HCT116 (cell line): ENCODE data around the gene OR4X1. TPM values are rescaled to one million over a fixed set of nuclear protein-coding genes. Genes with fewer than 3 reads are reported as not detected.
"Not testable (repeated sequence)": the region's sequence is repeated elsewhere in the genome, so short reads cannot be mapped to it uniquely, and the experiment has no call there.

ENCODE experiments used
- ATAC-seq: fragments of 200-7000 bp; cut with Tn5 transposase; 2 replicates; pipeline ENCODE4 v1.9.1; 2020; ENCODE audit warnings: mild to moderate bottlenecking, moderate library complexity
- BruUV-seq: library from RNA; stranded (reverse); fragments of 400-500 nt; replicated peaks from 2 replicates; lab custom pipeline; 2021; lab: Mats Ljungman, UMichigan
- CTCF ChIA-PET: fragments of 300-600 bp; sonication (Branson Sonifier 250); formaldehyde crosslinking; loops from one replicate; lab custom pipeline; 2021; ENCODE audit warnings: antibody characterized with exemption; lab: Charles Lee
- POLR2A ChIA-PET: fragments of 300-600, 350-600 bp; sonication (Branson Sonifier 250); formaldehyde crosslinking; loops from one replicate; lab custom pipeline; 2021; ENCODE audit warnings: antibody characterized with exemption; lab: Charles Lee
- RAD21 ChIA-PET, 2 experiments: fragments of 300-600 bp; sonication (Branson Sonifier 250); formaldehyde crosslinking; loops; one replicate each; lab custom pipeline; 2023; ENCODE audit warnings: low total read pairs in 2 of 2; ENCODE audit not compliant: uncharacterized antibody in 2 of 2, unreplicated experiment in 2 of 2, low non-redundant PET in 1 of 2; lab: Charles Lee
- DNase-seq: peaks from one replicate; pipeline ENCODE4 v3.0.0-alpha.2; 2010; ENCODE audit warnings: low read depth, low spot score
- H2AFZ ChIP-seq: fragments of 200-600 bp; shearing (Covaris generic), sonication (generic); 2 replicates; pipeline ENCODE4 v1.6.1; 2017; ENCODE audit warnings: low read depth, mixed run types, mixed read lengths, antibody characterized with exemption, low read length; ENCODE audit not compliant: poor library complexity, severe bottlenecking
- H3K27ac ChIP-seq: 2 replicates; pipeline ENCODE4 v1.5.1; 2012; ENCODE audit warnings: low read depth, low read length
- H3K27me3 ChIP-seq: fragments of 200-600 bp; sonication (generic); 2 replicates; pipeline ENCODE4 v1.6.1; 2016; ENCODE audit warnings: mixed run types, low read length, mixed read lengths; ENCODE audit not compliant: insufficient read depth
- H3K36me3 ChIP-seq, 2 experiments: fragments of 200-500 bp in 1 of 2; fragments of 200-600 bp in 1 of 2; sonication (Bioruptor generic) in 1 of 2; sonication (generic) in 1 of 2; 2 replicates each; pipeline versions ENCODE4 v1.5.1 to v1.6.1; 2014 to 2016; ENCODE audit warnings: low read length in 2 of 2, inconsistent platforms in 1 of 2, mixed read lengths in 1 of 2, mixed run types in 1 of 2; ENCODE audit not compliant: insufficient read depth in 2 of 2, control insufficient read depth in 1 of 2
- H3K4me1 ChIP-seq, 2 experiments: fragments of 200-600 bp in 1 of 2; sonication (generic) in 1 of 2; 2 replicates each; pipeline versions ENCODE4 v1.5.1 to v1.6.1; 2012 to 2017; ENCODE audit warnings: low read length in 2 of 2, inconsistent platforms in 1 of 2, mild to moderate bottlenecking in 1 of 2, mixed read lengths in 1 of 2, mixed run types in 1 of 2, moderate library complexity in 1 of 2; ENCODE audit not compliant: insufficient read depth in 2 of 2, control insufficient read depth in 1 of 2
- H3K4me2 ChIP-seq: fragments of 200-600 bp; sonication (generic); 2 replicates; pipeline ENCODE4 v1.6.1; 2017; ENCODE audit warnings: mixed run types, low read length, mixed read lengths
- H3K4me3 ChIP-seq, 2 experiments: fragments of 200-600 bp in 1 of 2; sonication (generic) in 1 of 2; replicated peaks in 1 of 2; 2 replicates each; pipeline ENCODE4 v1.5.1; 2011 to 2016; ENCODE audit warnings: low read length in 2 of 2, control low read depth in 1 of 2, low read depth in 1 of 2, mild to moderate bottlenecking in 1 of 2, mixed read lengths in 1 of 2, mixed run types in 1 of 2
- H3K79me2 ChIP-seq: fragments of 200-600 bp; sonication (generic); 2 replicates; pipeline ENCODE4 v1.6.1; 2017; ENCODE audit warnings: mild to moderate bottlenecking, mixed run types, low read length, moderate library complexity, mixed read lengths; ENCODE audit not compliant: insufficient read depth
- H3K9ac ChIP-seq: fragments of 200-600 bp; sonication (generic); 2 replicates; pipeline ENCODE4 v1.6.1; 2016; ENCODE audit warnings: low read length, mixed read lengths
- H3K9me2 ChIP-seq: fragments of 200-600 bp; sonication (generic), shearing (Covaris generic); 2 replicates; pipeline ENCODE4 v1.6.1; 2017; ENCODE audit warnings: mixed run types, mild to moderate bottlenecking, moderate library complexity; ENCODE audit not compliant: insufficient read depth
- H3K9me3 ChIP-seq, 2 experiments: fragments of 200-500 bp in 1 of 2; fragments of 200-600 bp in 1 of 2; sonication (Bioruptor generic) in 1 of 2; sonication (generic) in 1 of 2; 2 replicates each; pipeline ENCODE4 v1.6.1; 2014 to 2017; ENCODE audit warnings: low read length in 2 of 2, mixed read lengths in 2 of 2, inconsistent platforms in 1 of 2, low read depth in 1 of 2, mild to moderate bottlenecking in 1 of 2, mixed run types in 1 of 2, moderate library complexity in 1 of 2; ENCODE audit not compliant: control insufficient read depth in 1 of 2, insufficient read depth in 1 of 2
- H4K20me1 ChIP-seq: fragments of 200-600 bp; sonication (generic), shearing (Covaris generic); 2 replicates; pipeline ENCODE4 v1.6.1; 2017; ENCODE audit warnings: mixed run types, mild to moderate bottlenecking, moderate library complexity; ENCODE audit not compliant: insufficient read depth
- CBX3 ChIP-seq: IDR thresholded peaks from 2 replicates; pipeline ENCODE4 v1.6.1; 2012; ENCODE audit warnings: low read depth
- EGR1 ChIP-seq: IDR thresholded peaks from 2 replicates; pipeline ENCODE4 v1.6.1; 2012; ENCODE audit warnings: low read depth
- EZH2 ChIP-seq: fragments of 200-600 bp; sonication (generic); IDR thresholded peaks from 2 replicates; pipeline ENCODE4 v1.6.1; 2017; ENCODE audit warnings: antibody characterized with exemption, mixed run types
- EZH2phosphoT487 ChIP-seq: fragments of 200-600 bp; IDR thresholded peaks from 2 replicates; pipeline ENCODE4 v1.6.1; 2018; ENCODE audit warnings: antibody characterized with exemption, borderline replicate concordance
- JUND ChIP-seq: IDR thresholded peaks from 2 replicates; pipeline ENCODE4 v1.6.1; 2012
- POLR2A ChIP-seq: IDR thresholded peaks from 2 replicates; pipeline ENCODE4 v1.7.0; 2011; ENCODE audit warnings: borderline replicate concordance; ENCODE audit not compliant: insufficient read depth, insufficient read length; ENCODE audit errors: extremely low read depth
- RAD21 ChIP-seq: IDR thresholded peaks from 2 replicates; pipeline ENCODE4 v1.6.1; 2012; ENCODE audit warnings: low read depth, mild to moderate bottlenecking
- SP1 ChIP-seq: IDR thresholded peaks from 2 replicates; pipeline ENCODE4 v1.6.1; 2012; ENCODE audit warnings: low read depth
- SRF ChIP-seq: IDR thresholded peaks from 2 replicates; pipeline ENCODE4 v1.6.1; 2012; ENCODE audit warnings: low read depth
- ZNF274 ChIP-seq: fragments of 200-500 bp; sonication (Bioruptor generic); IDR thresholded peaks from 2 replicates; pipeline ENCODE4 v1.6.1; 2014; ENCODE audit warnings: mild to moderate bottlenecking, low read depth, low read length, inconsistent platforms
- intact Hi-C: fragments of 100-400 bp; cut with micrococcal nuclease; formaldehyde crosslinking; loops from 2 replicates; pipeline ENCODE4 v1.10.0; 2022
- total RNA-seq: library from RNA; stranded (reverse); gene quantifications from one replicate; pipeline ENCODE4 v1.2.1, GENCODE V29; 2021; ENCODE audit not compliant: unreplicated experiment
- TF ChIP-seq, protein P1 (sequence below): IDR thresholded peaks from 2 replicates; pipeline ENCODE4 v1.6.1; 2012
- TF ChIP-seq, protein P2 (sequence below), 3 experiments: fragments of 200-600 bp in 1 of 3; sonication (generic) in 1 of 3; IDR thresholded peaks in 2 of 3; conservative IDR thresholded peaks in 1 of 3; 2 replicates each; pipeline ENCODE4 v1.5.1; 2012 to 2017; ENCODE audit warnings: low read depth in 2 of 3, low read length in 2 of 3, antibody characterized with exemption in 1 of 3, borderline replicate concordance in 1 of 3, control low read depth in 1 of 3, mild to moderate bottlenecking in 1 of 3, mixed read lengths in 1 of 3, mixed run types in 1 of 3, moderate library complexity in 1 of 3; ENCODE audit not compliant: insufficient read depth in 1 of 3

Gene OR4X1
- total RNA-seq, 1 experiment from 2014 or later, result not detected

DNA sequence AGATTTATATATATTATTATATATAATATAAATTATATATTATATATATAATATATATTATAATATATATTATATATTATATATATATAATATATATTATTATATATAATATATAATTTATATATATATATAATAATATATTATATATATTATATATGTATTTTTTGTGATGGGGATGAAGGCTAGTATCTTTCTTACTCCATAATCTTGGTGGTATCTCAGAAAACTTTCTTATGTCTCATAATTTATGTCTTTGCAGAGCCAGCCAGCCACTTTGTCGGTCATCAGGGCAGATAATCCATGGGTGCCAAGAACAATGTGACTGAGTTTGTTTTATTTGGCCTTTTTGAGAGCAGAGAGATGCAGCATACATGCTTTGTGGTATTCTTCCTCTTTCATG, 42.3 kb downstream of the OR4X1 start, which contains the start of gene OR4S1:
Gene OR4S1 (plus strand): TSS at position 301 of the 400 bp plus-strand sequence. CDS start 0 bp downstream, at position 301.
- H3K4me1 ChIP-seq, result no peaks in the 10 kb centered on the region
- H4K20me1 ChIP-seq, result no peaks in the 10 kb centered on the region
- no peaks in the 10 kb centered on the region for H3K27me3 ChIP-seq
- no peaks in the 10 kb centered on the region for H3K79me2 ChIP-seq
- TF ChIP-seq SRF (no peak), SP1 (no peak), CBX3 (no peak), JUND (no peak), EGR1 (no peak), EZH2 (no peak), ZNF274 (no peak), EZH2phosphoT487 (no peak), RAD21 (no peak), POLR2A (no peak)
- TF ChIP-seq, protein P1, sequence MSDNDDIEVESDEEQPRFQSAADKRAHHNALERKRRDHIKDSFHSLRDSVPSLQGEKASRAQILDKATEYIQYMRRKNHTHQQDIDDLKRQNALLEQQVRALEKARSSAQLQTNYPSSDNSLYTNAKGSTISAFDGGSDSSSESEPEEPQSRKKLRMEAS, result no peak
- no TSS peak for BruUV-seq
- no peak within 1 kb of the TSS for H3K27ac ChIP-seq
- H2AFZ ChIP-seq, result no peak within 1 kb of the TSS
- H3K4me2 ChIP-seq, result no peak within 1 kb of the TSS
- POLR2A ChIA-PET, result no interaction called here
- no peak within 1 kb of the TSS for H3K4me3 ChIP-seq
- ATAC-seq (no peak), DNase-seq (no peak)
- no peaks in the 10 kb centered on the region for H3K36me3 ChIP-seq
- H3K9me2 ChIP-seq, result no peaks in the 10 kb centered on the region
- no peaks in the 10 kb centered on the region for H3K9me3 ChIP-seq
- no peak within 1 kb of the TSS for H3K9ac ChIP-seq
- CTCF ChIA-PET, result no interaction called here
- intact Hi-C loops, result loop anchor here (5.0 kb wide), 2 partner anchors 1226 to 1691 kb away; no protein-coding TSS in a partner anchor
- RAD21 ChIA-PET, result no interaction called here

DNA sequence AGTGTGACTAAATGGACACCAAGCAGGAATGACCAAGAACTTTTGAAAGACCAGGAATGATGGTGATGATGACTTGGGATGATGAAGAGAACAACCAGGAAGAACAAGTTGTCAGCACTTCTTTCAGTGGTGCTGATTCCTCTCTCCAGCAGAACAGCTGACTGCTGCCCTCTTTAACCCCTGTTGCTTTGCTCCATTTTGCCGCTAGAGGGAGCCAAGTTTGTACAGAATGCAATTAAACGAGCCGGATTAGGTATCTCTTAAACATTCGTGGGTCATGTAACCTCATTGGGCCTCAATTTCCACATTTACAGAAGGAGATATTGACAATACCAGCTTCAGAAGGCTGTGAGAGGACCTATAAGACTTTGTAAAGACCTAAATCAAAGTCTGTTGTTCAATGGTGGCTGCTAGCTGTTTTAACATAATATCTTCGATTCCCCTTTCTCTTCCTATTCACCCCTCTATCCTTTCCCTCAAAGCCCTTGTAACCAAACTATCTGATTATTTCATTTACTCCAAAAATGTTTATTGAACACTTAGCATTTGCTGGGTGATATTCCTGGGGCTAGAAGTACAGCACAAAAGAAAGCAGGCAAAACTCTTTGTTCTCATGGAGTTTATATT, 44.2 kb downstream of the OR4X1 start:
- H3K9ac ChIP-seq, result no peak overlapping the region
- H3K9me3 ChIP-seq, result no peaks in the 10 kb centered on the region
- ChIA-PET RAD21 (no interaction called here), CTCF (interaction anchor here (0.7 to 1.7 kb wide), 3 partner anchors 9 to 1688 kb away, joined by 3 to 6 read pairs (median 3); no protein-coding TSS in a partner anchor), POLR2A (no interaction called here)
- H3K79me2 ChIP-seq, result no peaks in the 10 kb centered on the region
- intact Hi-C loops, result loop anchor here (5.0 kb wide), 2 partner anchors 1224 to 1689 kb away; no protein-coding TSS in a partner anchor
- no peak overlapping the region for H3K27ac ChIP-seq
- BruUV-seq, result no TSS peak
- DNase-seq (peak; percentile 40), ATAC-seq (peak; percentile 69)
- no peak overlapping the region for H3K4me2 ChIP-seq
- H3K4me1 ChIP-seq, result no peaks in the 10 kb centered on the region
- H4K20me1 ChIP-seq, result no peaks in the 10 kb centered on the region
- TF ChIP-seq, protein P2, sequence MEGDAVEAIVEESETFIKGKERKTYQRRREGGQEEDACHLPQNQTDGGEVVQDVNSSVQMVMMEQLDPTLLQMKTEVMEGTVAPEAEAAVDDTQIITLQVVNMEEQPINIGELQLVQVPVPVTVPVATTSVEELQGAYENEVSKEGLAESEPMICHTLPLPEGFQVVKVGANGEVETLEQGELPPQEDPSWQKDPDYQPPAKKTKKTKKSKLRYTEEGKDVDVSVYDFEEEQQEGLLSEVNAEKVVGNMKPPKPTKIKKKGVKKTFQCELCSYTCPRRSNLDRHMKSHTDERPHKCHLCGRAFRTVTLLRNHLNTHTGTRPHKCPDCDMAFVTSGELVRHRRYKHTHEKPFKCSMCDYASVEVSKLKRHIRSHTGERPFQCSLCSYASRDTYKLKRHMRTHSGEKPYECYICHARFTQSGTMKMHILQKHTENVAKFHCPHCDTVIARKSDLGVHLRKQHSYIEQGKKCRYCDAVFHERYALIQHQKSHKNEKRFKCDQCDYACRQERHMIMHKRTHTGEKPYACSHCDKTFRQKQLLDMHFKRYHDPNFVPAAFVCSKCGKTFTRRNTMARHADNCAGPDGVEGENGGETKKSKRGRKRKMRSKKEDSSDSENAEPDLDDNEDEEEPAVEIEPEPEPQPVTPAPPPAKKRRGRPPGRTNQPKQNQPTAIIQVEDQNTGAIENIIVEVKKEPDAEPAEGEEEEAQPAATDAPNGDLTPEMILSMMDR (IDR thresholded peaks at IDR 0.05 in 2 of 3, conservative IDR thresholded peaks at IDR 0.05 in 1 of 3; ENCODE audit: borderline replicate concordance in 1 of 3, insufficient read depth in 1 of 3, low read depth in 2 of 3, low read length in 2 of 3), result peak; percentile 25 to 94 (median 88); a peak in 5 of 6 replicates
- TF ChIP-seq EZH2 (no peak), SP1 (no peak), POLR2A (no peak), RAD21 (peak; percentile 69)
- no peaks in the 10 kb centered on the region for H3K9me2 ChIP-seq
- H3K4me3 ChIP-seq, result no peak overlapping the region
- H3K27me3 ChIP-seq, result no peaks in the 10 kb centered on the region
- no peaks in the 10 kb centered on the region for H3K36me3 ChIP-seq
- no peak overlapping the region for H2AFZ ChIP-seq

DNA sequence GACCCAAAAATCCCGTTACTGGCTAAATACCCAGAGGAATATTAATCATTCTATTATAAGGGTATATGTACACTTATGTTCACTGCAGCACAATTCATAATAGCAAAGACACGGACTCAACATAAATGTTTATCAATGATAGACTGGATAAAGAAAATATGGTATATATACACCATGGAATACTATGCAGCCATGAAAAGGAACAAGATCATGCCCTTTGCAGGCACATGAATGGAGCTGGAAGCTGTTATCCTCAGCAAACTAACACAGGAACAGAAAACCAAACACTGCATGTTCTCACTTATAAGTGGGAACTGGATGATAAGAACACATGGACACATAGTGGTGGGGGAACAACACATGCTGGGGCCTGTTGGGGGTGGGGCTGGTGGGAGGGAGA, 49.9 kb downstream of the OR4X1 start:
- H3K36me3 ChIP-seq, H3K79me2 ChIP-seq, RAD21 ChIA-PET, H3K4me2 ChIP-seq, H3K4me1 ChIP-seq, intact Hi-C loops, ATAC-seq, POLR2A ChIA-PET, H3K27me3 ChIP-seq, H3K9me3 ChIP-seq, H3K9ac ChIP-seq, H3K4me3 ChIP-seq, BruUV-seq, H2AFZ ChIP-seq, H4K20me1 ChIP-seq, H3K9me2 ChIP-seq, DNase-seq, H3K27ac ChIP-seq, CTCF ChIA-PET: not testable (repeated sequence)
